GM12878 (cell line): ENCODE measurements around the gene NOTCH4. TPM values are rescaled to one million over a fixed set of nuclear protein-coding genes. Genes with fewer than 3 reads are reported as not detected.
A peak's percentile ranks its signal among the peaks of the same experiment; 100 is the strongest.

Experiments used
- ATAC-seq: fragments of 200-7000 bp; cut with Tn5 transposase; 3 replicates; pipeline ENCODE4 v1.9.1; 2020; ENCODE audit warnings: mild to moderate bottlenecking, moderate library complexity
- BruUV-seq: library from RNA; stranded (reverse); fragments of 400-500 nt; replicated peaks from 2 replicates; lab custom pipeline; 2021; lab: Mats Ljungman, UMichigan
- CTCF ChIA-PET: fragments of 300-600 bp; sonication (Branson Sonifier 250); formaldehyde crosslinking; extraction: SDS; loops from one replicate; lab custom pipeline; 2021; ENCODE audit warnings: inconsistent platforms; lab: Yijun Ruan, JAX
- POLR2A ChIA-PET: fragments of 350-600 bp; formaldehyde crosslinking; extraction: SDS; loops from one replicate; lab custom pipeline; 2021; ENCODE audit warnings: inconsistent platforms; lab: Charles Lee
- RAD21 ChIA-PET: fragments of 300-600 bp; sonication (Branson Sonifier 250); formaldehyde crosslinking; loops from one replicate; lab custom pipeline; 2023; ENCODE audit warnings: antibody characterized with exemption; ENCODE audit not compliant: unreplicated experiment; lab: Charles Lee
- SMC1A ChIA-PET: fragments of 300-600 bp; sonication (Branson Sonifier 250); formaldehyde crosslinking; loops from one replicate; lab custom pipeline; 2023; ENCODE audit not compliant: unreplicated experiment, uncharacterized antibody; lab: Charles Lee
- DNase-seq: peaks from one replicate; pipeline ENCODE4 v3.0.0-alpha.2; 2011; ENCODE audit warnings: low read depth, low spot score
- FAIRE-seq: peaks from 3 replicates; lab custom pipeline; 2011; peaks lifted over from hg19 to GRCh38; lab: Jason Lieb, UNC
- H2AFZ ChIP-seq: 2 replicates; pipeline ENCODE4 v1.6.0; 2011; ENCODE audit warnings: low read depth, low read length, control low read depth; ENCODE audit not compliant: control insufficient read depth
- H3K27ac ChIP-seq: 2 replicates; pipeline ENCODE4 v1.5.1; 2011; ENCODE audit warnings: control low read depth; ENCODE audit not compliant: control insufficient read depth, insufficient read depth
- H3K27me3 ChIP-seq, 2 experiments: replicated peaks in 1 of 2; 2 replicates each; pipeline versions ENCODE4 v1.6.0 to v1.6.1; 2011; ENCODE audit warnings: low read length in 1 of 2; ENCODE audit not compliant: control insufficient read depth in 2 of 2, insufficient read depth in 2 of 2
- H3K36me3 ChIP-seq, 2 experiments: 2 replicates each; pipeline ENCODE4 v1.5.1; 2011; ENCODE audit warnings: low read length in 1 of 2; ENCODE audit not compliant: control insufficient read depth in 2 of 2, insufficient read depth in 2 of 2
- H3K4me1 ChIP-seq: 2 replicates; pipeline ENCODE4 v1.6.1; 2011; ENCODE audit warnings: mild to moderate bottlenecking, low read length, moderate library complexity, mixed read lengths; ENCODE audit not compliant: control insufficient read depth, insufficient read depth
- H3K4me2 ChIP-seq: 2 replicates; pipeline ENCODE4 v1.6.0; 2011; ENCODE audit warnings: control low read depth; ENCODE audit not compliant: control insufficient read depth, insufficient read depth
- H3K4me3 ChIP-seq: fragments of 200-600 bp; sonication (generic); 2 replicates; pipeline ENCODE4 v1.5.1; 2016
- H3K79me2 ChIP-seq: 2 replicates; pipeline ENCODE4 v1.6.0; 2011; ENCODE audit warnings: low read length; ENCODE audit not compliant: control insufficient read depth, insufficient read depth
- H3K9ac ChIP-seq: 2 replicates; pipeline ENCODE4 v1.8.0; 2011; ENCODE audit warnings: low read length, control low read depth, mixed read lengths; ENCODE audit not compliant: control insufficient read depth, insufficient read depth
- H3K9me3 ChIP-seq: replicated peaks from 3 replicates; pipeline ENCODE4 v1.5.1; 2011; ENCODE audit warnings: mild to moderate bottlenecking, low read length; ENCODE audit not compliant: control insufficient read depth, insufficient read depth
- H4K20me1 ChIP-seq: 2 replicates; pipeline ENCODE4 v1.6.0; 2011; ENCODE audit not compliant: control insufficient read depth, insufficient read depth
- BHLHE40 ChIP-seq, 2 experiments: fragments of 450-650 bp in 1 of 2; IDR thresholded peaks; 2 replicates each; pipeline ENCODE4 v1.6.1; 2011 to 2017; ENCODE audit warnings: low read depth in 2 of 2, borderline replicate concordance in 1 of 2, improper control_type of control experiment in 1 of 2, low read length in 1 of 2, mild to moderate bottlenecking in 1 of 2
- EED ChIP-seq: sonication (generic); IDR thresholded peaks from 2 replicates; pipeline ENCODE4 v1.6.1; 2016; ENCODE audit warnings: antibody characterized with exemption, low read depth
- IKZF1 ChIP-seq: fragments of 450-650 bp; conservative IDR thresholded peaks from 2 replicates; pipeline ENCODE4 v1.6.1; 2017; ENCODE audit warnings: antibody characterized with exemption, mild to moderate bottlenecking
- IRF4 ChIP-seq: IDR thresholded peaks from 2 replicates; pipeline ENCODE4 v1.6.1; 2011; ENCODE audit warnings: low read depth, low read length
- JUND ChIP-seq: IDR thresholded peaks from 2 replicates; pipeline ENCODE4 v1.6.1; 2012; ENCODE audit warnings: low read depth, mild to moderate bottlenecking, low read length, improper control_type of control experiment, moderate library complexity
- RAD21 ChIP-seq: IDR thresholded peaks from 2 replicates; pipeline ENCODE4 v1.6.1; 2011; ENCODE audit warnings: mild to moderate bottlenecking, low read depth, low read length, moderate library complexity; ENCODE audit not compliant: insufficient read depth
- SPI1 ChIP-seq: IDR thresholded peaks from 2 replicates; pipeline ENCODE4 v1.6.1; 2011; ENCODE audit warnings: low read depth, mild to moderate bottlenecking, low read length, moderate library complexity, borderline replicate concordance; ENCODE audit not compliant: insufficient read depth
- WGBS: methylation state at CpG from one replicate; pipeline ENCODE4 v1.1.6; 2016; ENCODE audit warnings: low lambda C conversion rate; ENCODE audit not compliant: insufficient replicate concordance, insufficient coverage; ENCODE audit errors: missing lambda C conversion rate; 5-methylcytosine and 5-hydroxymethylcytosine counted together
- in situ Hi-C: fragments of 300-500 bp; cut with MboI; formaldehyde crosslinking; loops from 9 replicates; pipeline ENCODE4 v1.14.3; 2018; ENCODE audit warnings: mixed read lengths
- intact Hi-C: fragments of 100-400 bp; cut with micrococcal nuclease; formaldehyde crosslinking; loops from one replicate; pipeline ENCODE4 v1.14.2; 2022; ENCODE audit not compliant: unreplicated experiment
- polyA plus RNA-seq, 11 experiments: library from polyadenylated mRNA; depleted of rRNA in 4 of 11; unstranded in 6 of 11; stranded (reverse) in 5 of 11; fragments of >200 nt; fragmentation: Nextera tagmentation in 4 of 11; fragmentation: Illumina TruSeq in 1 of 11; extraction: Ambion mirVana in 4 of 11; extraction: Trizol in 1 of 11; gene quantifications; 1 replicate in 1 of 11; 2 replicates in 10 of 11; pipeline versions ENCODE4 v1.2.1 to v1.2.3, GENCODE V29; 2011 to 2016; ENCODE audit warnings: inconsistent platforms in 2 of 11, missing spikeins in 2 of 11, low read depth in 1 of 11
- total RNA-seq, 4 experiments: library from RNA; depleted of rRNA in 3 of 4; stranded (reverse); fragments of >200 nt in 3 of 4; fragmentation: Illumina TruSeq in 1 of 4; extraction: Trizol in 1 of 4; gene quantifications; 2 replicates each; pipeline versions ENCODE4 v1.2.1 to v1.2.3, GENCODE V29; 2013 to 2021

NOTCH4 gene
- total and polyA plus RNA-seq, 10 of the 15 experiments (the other 5 are each of a cell fraction or from before 2014, with no cell fraction given): 0.66 to 3.3 (median 1.4) TPM

DNA sequence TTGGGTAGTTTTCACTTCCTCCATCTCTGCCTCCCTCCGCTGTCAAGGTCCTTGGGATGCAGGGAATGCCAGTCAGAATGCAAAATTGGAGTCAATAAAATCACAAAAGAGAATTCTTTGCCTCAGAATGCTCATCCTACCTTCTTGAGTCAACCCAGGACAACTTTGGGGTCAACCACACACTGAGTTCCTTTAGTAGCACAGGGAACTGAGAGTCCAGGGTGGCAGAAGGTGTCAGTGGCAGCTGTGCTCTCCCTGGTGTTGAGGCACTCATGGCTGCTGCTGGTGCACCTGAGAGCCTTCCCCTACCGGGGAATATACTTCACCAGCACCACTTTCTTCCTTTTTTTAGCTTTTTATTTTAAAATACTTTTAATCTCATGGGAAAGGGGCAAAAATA is 829 bp upstream of the NOTCH4 start (continued):
- TF ChIP-seq BHLHE40 (IDR thresholded peaks at IDR 0.05; ENCODE audit: borderline replicate concordance in 1 of 2, low read depth in 2 of 2, low read length in 1 of 2) (peak in 1 of 2 experiments; percentile 25; a peak in 1 of 4 replicates), IKZF1 (peak; percentile 93), IRF4 (peak; percentile 84), JUND (no peak), RAD21 (no peak), EED (peak; percentile 86)

DNA sequence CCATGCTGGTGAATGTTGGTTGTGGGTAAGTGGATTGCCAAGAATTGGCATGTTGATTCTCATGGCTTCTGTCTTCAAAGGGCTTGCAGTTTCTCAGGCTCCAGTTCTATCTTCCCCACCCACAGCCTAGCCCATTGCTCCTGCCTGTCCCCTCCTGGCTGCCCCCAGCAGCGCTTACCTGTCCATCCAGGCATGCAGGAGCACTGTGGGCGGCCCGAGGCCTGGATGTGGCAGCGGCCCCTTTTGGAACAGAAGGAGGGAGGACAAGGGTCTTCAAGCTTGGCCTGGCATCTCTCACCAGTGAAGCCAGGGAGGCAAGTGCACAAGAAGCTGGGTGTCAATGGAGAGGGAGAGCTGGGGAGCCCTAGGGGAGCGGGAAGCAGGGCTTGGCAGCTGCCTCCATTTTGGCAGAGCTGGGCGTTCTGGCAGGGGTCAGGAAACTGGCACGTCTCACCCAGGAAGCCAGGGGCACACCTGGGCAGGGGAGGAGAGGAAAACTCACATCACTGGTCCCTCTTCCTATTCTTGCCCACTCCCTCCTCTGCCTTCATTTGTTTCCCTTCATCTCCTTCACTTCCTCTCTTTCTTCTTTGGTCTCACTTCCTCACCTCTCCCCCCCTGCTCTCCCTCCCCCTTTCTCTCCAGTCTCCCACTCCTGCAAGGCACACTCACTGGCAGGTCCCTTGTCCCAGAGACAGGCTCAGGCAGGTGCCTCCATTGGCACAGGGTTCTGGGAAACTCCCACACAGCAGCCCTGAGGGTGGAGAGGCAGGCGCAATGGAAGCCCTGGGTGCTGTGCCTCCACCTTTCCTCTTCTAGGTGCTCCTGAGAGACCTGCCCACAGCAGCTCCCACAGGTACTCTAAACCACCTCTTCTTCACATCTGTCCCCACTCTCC is 1.3 kb downstream of the NOTCH4 start:
- H3K79me2 ChIP-seq: no peaks in the 10 kb centered on the region
- ATAC-seq (no peak), FAIRE-seq (no peak)
- CTCF ChIA-PET: interaction anchor here (1.3 kb wide), 1 partner anchor 477 kb away, joined by 3 read pairs; no protein-coding TSS in a partner anchor
- H4K20me1 ChIP-seq: no peaks in the 10 kb centered on the region
- H3K4me2 ChIP-seq: no peak overlapping the region
- SMC1A ChIA-PET: interaction anchor here (0.6 kb wide), 1 partner anchor 14 kb away, joined by 3 read pairs; no protein-coding TSS in a partner anchor
- 0 out of 2 replicates have a peak, but pooled peaks have one; percentile 24 for TF ChIP-seq IKZF1
- no peak for TF ChIP-seq RAD21
- TF ChIP-seq SPI1: peak; percentile 64
- TF ChIP-seq, all 136 proteins: peak for 2
- Histone ChIP-seq H3K36me3 (no peaks in the 10 kb centered on the region), H3K27me3 (peaks cover 1 to 4% of the 10 kb centered on the region in 2 experiments; a peak in 2 of 4 replicates), H3K9me3 (no peaks in the 10 kb centered on the region; the same call in 2 of the 3 replicates), H3K9ac (no peak overlapping the region), H2AFZ (no peak overlapping the region), H3K4me1 (peaks cover 37% of the 10 kb centered on the region), H3K4me3 (no peak overlapping the region), H3K27ac (no peak overlapping the region)
- BruUV-seq: no TSS peak
- no peak for DNase-seq
- 68% methylated on average over 8 of the region's 8 CpGs for WGBS
- in situ Hi-C loops (no loop called here), intact Hi-C loops (no loop called here)
- ChIA-PET POLR2A (interaction anchor here (1.3 kb wide), 1 partner anchor 27 kb away, joined by 3 read pairs; no protein-coding TSS in a partner anchor), RAD21 (interaction anchor here (0.6 kb wide), 1 partner anchor 387 kb away, joined by 3 read pairs; no protein-coding TSS in a partner anchor)
